ENCODE data around the gene AGBL2. TPM values are rescaled to one million over a fixed set of nuclear protein-coding genes. Genes with fewer than 3 reads are reported as not detected.

The AGBL2 gene
- total RNA-seq: under 1 TPM in 2 of 4 donors, not detected in 2; 0.22 to 0.85 TPM

- no peak for TF ChIP-seq CTCF (IDR thresholded peaks at IDR 0.05; ENCODE audit: low read depth)
Measured at GRCh38 chr11:47715082-47715669, at the start of gene AGBL2. Gene AGBL2 (minus strand): TSS chr11:47715369. CDS start chr11:47714650, 719 bp downstream.

- TF ChIP-seq CTCF (IDR thresholded peaks at IDR 0.05; ENCODE audit: low read depth): no peak
Measured at GRCh38 chr11:47756208-47756607, 41.0 kb upstream of the AGBL2 start.

- TF ChIP-seq CTCF (IDR thresholded peaks at IDR 0.05; ENCODE audit: low read depth): no peak
Measured at GRCh38 chr11:47750725-47751124, 35.6 kb upstream of the AGBL2 start.

GRCh38 chr11:47732271-47732670 is 17.1 kb upstream of the AGBL2 start:
- TF ChIP-seq CTCF (IDR thresholded peaks at IDR 0.05; ENCODE audit: low read depth): no peak

GRCh38 chr11:47731475-47731874 is 16.3 kb upstream of the AGBL2 start:
- TF ChIP-seq CTCF (IDR thresholded peaks at IDR 0.05; ENCODE audit: low read depth): no peak

- no peak for TF ChIP-seq CTCF (IDR thresholded peaks at IDR 0.05; ENCODE audit: low read depth)
Measured at GRCh38 chr11:47726878-47727514, 11.8 kb upstream of the AGBL2 start.

GRCh38 chr11:47726118-47726442 is 10.9 kb upstream of the AGBL2 start:
- no peak for TF ChIP-seq CTCF (IDR thresholded peaks at IDR 0.05; ENCODE audit: low read depth)
